ENCODE results near the gene DYNC1I1. TPM values are rescaled to one million over a fixed set of nuclear protein-coding genes. Genes with fewer than 3 reads are reported as not detected.

The DYNC1I1 gene
- total and polyA plus RNA-seq, 2 experiments from 2014 or later = 1.4 to 4.1 TPM

- Mint-ChIP-seq H3K27ac (no peak overlapping the region), H3K4me1 (0 out of 3 replicates have a peak, but pooled peaks cover 2% of the 10 kb centered on the region), H3K27me3 (ENCODE audit: insufficient read depth, low read depth, poor library complexity) (peaks cover 1% of the 10 kb centered on the region), H3K4me3 (no peak overlapping the region), H3K9me3 (no peaks in the 10 kb centered on the region; the same call in 2 of the 3 replicates), H3K36me3 (ENCODE audit: low read depth) (no peaks in the 10 kb centered on the region)
- Histone ChIP-seq H2AFZ (no peak overlapping the region), H3K27me3 (ENCODE audit: insufficient read depth) (no peaks in the 10 kb centered on the region), H3K9me2 (ENCODE audit: insufficient read depth) (no peaks in the 10 kb centered on the region), H3K4me1 (ENCODE audit: insufficient read depth) (no peaks in the 10 kb centered on the region), H3K4me3 (no peak overlapping the region), H3F3A (replicated peaks; ENCODE audit: low read depth) (no peaks in the 10 kb centered on the region), H3K36me3 (ENCODE audit: insufficient read depth) (no peaks in the 10 kb centered on the region), H3K4me2 (no peak overlapping the region), H4K20me1 (replicated peaks; ENCODE audit: insufficient read depth) (no peaks in the 10 kb centered on the region), H3K79me2 (replicated peaks; ENCODE audit: insufficient read depth) (no peaks in the 10 kb centered on the region), H3K27ac (ENCODE audit: low read depth) (no peak overlapping the region)
- no peak for DNase-seq (ENCODE audit: low spot score)
- TF ChIP-seq REST (IDR thresholded peaks at IDR 0.05; ENCODE audit: unreplicated experiment) = no peak
- no peak for TF ChIP-seq EZH2 (IDR thresholded peaks at IDR 0.05; ENCODE audit: low read depth, unreplicated experiment)
- TF ChIP-seq, protein P1, sequence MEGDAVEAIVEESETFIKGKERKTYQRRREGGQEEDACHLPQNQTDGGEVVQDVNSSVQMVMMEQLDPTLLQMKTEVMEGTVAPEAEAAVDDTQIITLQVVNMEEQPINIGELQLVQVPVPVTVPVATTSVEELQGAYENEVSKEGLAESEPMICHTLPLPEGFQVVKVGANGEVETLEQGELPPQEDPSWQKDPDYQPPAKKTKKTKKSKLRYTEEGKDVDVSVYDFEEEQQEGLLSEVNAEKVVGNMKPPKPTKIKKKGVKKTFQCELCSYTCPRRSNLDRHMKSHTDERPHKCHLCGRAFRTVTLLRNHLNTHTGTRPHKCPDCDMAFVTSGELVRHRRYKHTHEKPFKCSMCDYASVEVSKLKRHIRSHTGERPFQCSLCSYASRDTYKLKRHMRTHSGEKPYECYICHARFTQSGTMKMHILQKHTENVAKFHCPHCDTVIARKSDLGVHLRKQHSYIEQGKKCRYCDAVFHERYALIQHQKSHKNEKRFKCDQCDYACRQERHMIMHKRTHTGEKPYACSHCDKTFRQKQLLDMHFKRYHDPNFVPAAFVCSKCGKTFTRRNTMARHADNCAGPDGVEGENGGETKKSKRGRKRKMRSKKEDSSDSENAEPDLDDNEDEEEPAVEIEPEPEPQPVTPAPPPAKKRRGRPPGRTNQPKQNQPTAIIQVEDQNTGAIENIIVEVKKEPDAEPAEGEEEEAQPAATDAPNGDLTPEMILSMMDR (conservative IDR thresholded peaks at IDR 0.05; ENCODE audit: low read depth in 2 of 2) = no peak
- TF ChIP-seq STAT1 (IDR thresholded peaks at IDR 0.05; ENCODE audit: unreplicated experiment) = no peak
- no peak for TF ChIP-seq ZNF114 (CRISPR knock-in tag; IDR thresholded peaks at IDR 0.05)
- TF ChIP-seq NANOG (IDR thresholded peaks at IDR 0.05; ENCODE audit: borderline replicate concordance) = no peak
- TF ChIP-seq JUNB (IDR thresholded peaks at IDR 0.05; ENCODE audit: unreplicated experiment) = no peak
- TF ChIP-seq, protein P2, sequence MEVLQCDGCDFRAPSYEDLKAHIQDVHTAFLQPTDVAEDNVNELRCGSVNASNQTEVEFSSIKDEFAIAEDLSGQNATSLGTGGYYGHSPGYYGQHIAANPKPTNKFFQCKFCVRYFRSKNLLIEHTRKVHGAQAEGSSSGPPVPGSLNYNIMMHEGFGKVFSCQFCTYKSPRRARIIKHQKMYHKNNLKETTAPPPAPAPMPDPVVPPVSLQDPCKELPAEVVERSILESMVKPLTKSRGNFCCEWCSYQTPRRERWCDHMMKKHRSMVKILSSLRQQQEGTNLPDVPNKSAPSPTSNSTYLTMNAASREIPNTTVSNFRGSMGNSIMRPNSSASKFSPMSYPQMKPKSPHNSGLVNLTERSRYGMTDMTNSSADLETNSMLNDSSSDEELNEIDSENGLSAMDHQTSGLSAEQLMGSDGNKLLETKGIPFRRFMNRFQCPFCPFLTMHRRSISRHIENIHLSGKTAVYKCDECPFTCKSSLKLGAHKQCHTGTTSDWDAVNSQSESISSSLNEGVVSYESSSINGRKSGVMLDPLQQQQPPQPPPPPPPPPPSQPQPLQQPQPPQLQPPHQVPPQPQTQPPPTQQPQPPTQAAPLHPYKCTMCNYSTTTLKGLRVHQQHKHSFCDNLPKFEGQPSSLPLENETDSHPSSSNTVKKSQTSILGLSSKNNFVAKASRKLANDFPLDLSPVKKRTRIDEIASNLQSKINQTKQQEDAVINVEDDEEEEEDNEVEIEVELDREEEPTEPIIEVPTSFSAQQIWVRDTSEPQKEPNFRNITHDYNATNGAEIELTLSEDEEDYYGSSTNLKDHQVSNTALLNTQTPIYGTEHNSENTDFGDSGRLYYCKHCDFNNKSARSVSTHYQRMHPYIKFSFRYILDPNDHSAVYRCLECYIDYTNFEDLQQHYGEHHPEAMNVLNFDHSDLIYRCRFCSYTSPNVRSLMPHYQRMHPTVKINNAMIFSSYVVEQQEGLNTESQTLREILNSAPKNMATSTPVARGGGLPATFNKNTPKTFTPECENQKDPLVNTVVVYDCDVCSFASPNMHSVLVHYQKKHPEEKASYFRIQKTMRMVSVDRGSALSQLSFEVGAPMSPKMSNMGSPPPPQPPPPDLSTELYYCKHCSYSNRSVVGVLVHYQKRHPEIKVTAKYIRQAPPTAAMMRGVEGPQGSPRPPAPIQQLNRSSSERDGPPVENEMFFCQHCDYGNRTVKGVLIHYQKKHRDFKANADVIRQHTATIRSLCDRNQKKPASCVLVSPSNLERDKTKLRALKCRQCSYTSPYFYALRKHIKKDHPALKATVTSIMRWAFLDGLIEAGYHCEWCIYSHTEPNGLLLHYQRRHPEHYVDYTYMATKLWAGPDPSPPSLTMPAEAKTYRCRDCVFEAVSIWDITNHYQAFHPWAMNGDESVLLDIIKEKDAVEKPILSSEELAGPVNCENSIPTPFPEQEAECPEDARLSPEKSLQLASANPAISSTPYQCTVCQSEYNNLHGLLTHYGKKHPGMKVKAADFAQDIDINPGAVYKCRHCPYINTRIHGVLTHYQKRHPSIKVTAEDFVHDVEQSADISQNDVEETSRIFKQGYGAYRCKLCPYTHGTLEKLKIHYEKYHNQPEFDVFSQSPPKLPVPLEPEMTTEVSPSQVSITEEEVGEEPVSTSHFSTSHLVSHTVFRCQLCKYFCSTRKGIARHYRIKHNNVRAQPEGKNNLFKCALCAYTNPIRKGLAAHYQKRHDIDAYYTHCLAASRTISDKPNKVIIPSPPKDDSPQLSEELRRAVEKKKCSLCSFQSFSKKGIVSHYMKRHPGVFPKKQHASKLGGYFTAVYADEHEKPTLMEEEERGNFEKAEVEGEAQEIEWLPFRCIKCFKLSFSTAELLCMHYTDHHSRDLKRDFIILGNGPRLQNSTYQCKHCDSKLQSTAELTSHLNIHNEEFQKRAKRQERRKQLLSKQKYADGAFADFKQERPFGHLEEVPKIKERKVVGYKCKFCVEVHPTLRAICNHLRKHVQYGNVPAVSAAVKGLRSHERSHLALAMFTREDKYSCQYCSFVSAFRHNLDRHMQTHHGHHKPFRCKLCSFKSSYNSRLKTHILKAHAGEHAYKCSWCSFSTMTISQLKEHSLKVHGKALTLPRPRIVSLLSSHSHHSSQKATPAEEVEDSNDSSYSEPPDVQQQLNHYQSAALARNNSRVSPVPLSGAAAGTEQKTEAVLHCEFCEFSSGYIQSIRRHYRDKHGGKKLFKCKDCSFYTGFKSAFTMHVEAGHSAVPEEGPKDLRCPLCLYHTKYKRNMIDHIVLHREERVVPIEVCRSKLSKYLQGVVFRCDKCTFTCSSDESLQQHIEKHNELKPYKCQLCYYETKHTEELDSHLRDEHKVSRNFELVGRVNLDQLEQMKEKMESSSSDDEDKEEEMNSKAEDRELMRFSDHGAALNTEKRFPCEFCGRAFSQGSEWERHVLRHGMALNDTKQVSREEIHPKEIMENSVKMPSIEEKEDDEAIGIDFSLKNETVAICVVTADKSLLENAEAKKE (CRISPR knock-in tag; IDR thresholded peaks at IDR 0.05) = no peak
- no peak for TF ChIP-seq ZNF331 (CRISPR knock-in tag; IDR thresholded peaks at IDR 0.05; ENCODE audit: low read depth)
- TF ChIP-seq POLR2AphosphoS5 (IDR thresholded peaks at IDR 0.05; ENCODE audit: low read depth) = no peak
- no peak for TF ChIP-seq ETS1 (IDR thresholded peaks at IDR 0.05)
- no peak for ATAC-seq
Observed at GRCh38 chr7:95875519-95875918, 103.2 kb downstream of the DYNC1I1 start.

Data from GM23338 (cell line).